ENCODE data around the gene TSPOAP1. TPM values are rescaled to one million over a fixed set of nuclear protein-coding genes. Genes with fewer than 3 reads are reported as not detected.
A peak's percentile ranks its signal among the peaks of the same experiment; 100 is the strongest.

Gene TSPOAP1
- total and polyA plus RNA-seq, 4 donors = 4.3 to 46.7 (median 15.0) TPM

GRCh38 chr17:58279016-58279711, 49.4 kb downstream of the TSPOAP1 start:
- intact Hi-C loops (cut with DNase I) = no loop called here
- 20% methylated on average over 42 to 60 of the region's 60 CpGs for WGBS, 2 donors
- Histone ChIP-seq H3K27me3 (ENCODE audit: control insufficient read depth in 1 of 2, insufficient read depth in 2 of 2, low read length in 1 of 2) (no peaks in the 10 kb centered on the region), H3K36me3 (ENCODE audit: control insufficient read depth in 1 of 2, insufficient read depth in 2 of 2, low read length in 1 of 2) (no peaks in the 10 kb centered on the region), H3K4me1 (ENCODE audit: control insufficient read depth in 1 of 2, insufficient read depth in 2 of 2, low read length in 2 of 2) (no peaks in the 10 kb centered on the region), H3K9me3 (ENCODE audit: control insufficient read depth, low read length) (no peaks in the 10 kb centered on the region), H3K4me3 (ENCODE audit: low read length in 2 of 2) (no peak overlapping the region), H3K27ac (ENCODE audit: low read depth in 1 of 2, low read length in 2 of 2) (no peak overlapping the region)
- ATAC-seq (ENCODE audit: low FRiP score) = peak; percentile 55
- DNase-seq = peak; percentile 67 to 83

GRCh38 chr17:58278661-58279015, 50.0 kb downstream of the TSPOAP1 start:
- peak in 1 of 2 donors; percentile 79 for DNase-seq

GRCh38 chr17:58277802-58278595, 50.6 kb downstream of the TSPOAP1 start:
- WGBS, 2 donors = 93% methylated on average over 33 to 36 of the region's 36 CpGs
- ATAC-seq (ENCODE audit: low FRiP score) = no peak
- Histone ChIP-seq H3K36me3 (ENCODE audit: control insufficient read depth in 1 of 2, insufficient read depth in 2 of 2, low read length in 1 of 2) (no peaks in the 10 kb centered on the region), H3K9me3 (ENCODE audit: control insufficient read depth, low read length) (no peaks in the 10 kb centered on the region), H3K27ac (ENCODE audit: low read depth in 1 of 2, low read length in 2 of 2) (no peak overlapping the region), H3K4me3 (ENCODE audit: low read length in 2 of 2) (no peak overlapping the region), H3K27me3 (ENCODE audit: control insufficient read depth in 1 of 2, insufficient read depth in 2 of 2, low read length in 1 of 2) (no peaks in the 10 kb centered on the region), H3K4me1 (ENCODE audit: control insufficient read depth in 1 of 2, insufficient read depth in 2 of 2, low read length in 2 of 2) (no peaks in the 10 kb centered on the region)
- no peak for DNase-seq
- intact Hi-C loops (cut with DNase I) = no loop called here

More at GRCh38 chr17:58278661-58279015, 50.0 kb downstream of the TSPOAP1 start:
- no peaks in the 10 kb centered on the region for H3K4me1 ChIP-seq (ENCODE audit: control insufficient read depth in 1 of 2, insufficient read depth in 2 of 2, low read length in 2 of 2)
- no peak overlapping the region for H3K27ac ChIP-seq (ENCODE audit: low read depth in 1 of 2, low read length in 2 of 2)
- no peaks in the 10 kb centered on the region for H3K9me3 ChIP-seq (ENCODE audit: control insufficient read depth, low read length)
- WGBS, 2 donors = 3 to 9% methylated on average over 5 of the region's 5 CpGs
- no peaks in the 10 kb centered on the region for H3K27me3 ChIP-seq (ENCODE audit: control insufficient read depth in 1 of 2, insufficient read depth in 2 of 2, low read length in 1 of 2)
- H3K4me3 ChIP-seq (ENCODE audit: low read length in 2 of 2) = no peak overlapping the region
- intact Hi-C loops (cut with DNase I) = no loop called here
- peak; percentile 74 for ATAC-seq (ENCODE audit: low FRiP score)
- no peaks in the 10 kb centered on the region for H3K36me3 ChIP-seq (ENCODE audit: control insufficient read depth in 1 of 2, insufficient read depth in 2 of 2, low read length in 1 of 2)

- ATAC-seq (ENCODE audit: low FRiP score) (no peak), DNase-seq (no peak)
- Histone ChIP-seq H3K27me3 (ENCODE audit: control insufficient read depth in 1 of 2, insufficient read depth in 2 of 2, low read length in 1 of 2) (no peaks in the 10 kb centered on the region), H3K4me3 (ENCODE audit: low read length in 2 of 2) (no peak overlapping the region), H3K36me3 (ENCODE audit: control insufficient read depth in 1 of 2, insufficient read depth in 2 of 2, low read length in 1 of 2) (no peaks in the 10 kb centered on the region), H3K27ac (ENCODE audit: low read depth in 1 of 2, low read length in 2 of 2) (no peak overlapping the region), H3K9me3 (ENCODE audit: control insufficient read depth, low read length) (no peaks in the 10 kb centered on the region), H3K4me1 (ENCODE audit: control insufficient read depth in 1 of 2, insufficient read depth in 2 of 2, low read length in 2 of 2) (no peaks in the 10 kb centered on the region)
- 79 to 84% methylated on average over 5 of the region's 5 CpGs for WGBS, 2 donors
- intact Hi-C loops (cut with DNase I) = no loop called here
Measured at GRCh38 chr17:58277107-58277801, 51.3 kb downstream of the TSPOAP1 start.

- DNase-seq (no peak), ATAC-seq (ENCODE audit: low FRiP score) (no peak)
- WGBS, 2 donors = 57 to 62% methylated on average over 2 of the region's 2 CpGs
- intact Hi-C loops (cut with DNase I) = no loop called here
- H3K36me3 ChIP-seq (ENCODE audit: control insufficient read depth in 1 of 2, insufficient read depth in 2 of 2, low read length in 1 of 2) = no peaks in the 10 kb centered on the region
- H3K27me3 ChIP-seq (ENCODE audit: control insufficient read depth in 1 of 2, insufficient read depth in 2 of 2, low read length in 1 of 2) = no peaks in the 10 kb centered on the region
- H3K4me1 ChIP-seq (ENCODE audit: control insufficient read depth in 1 of 2, insufficient read depth in 2 of 2, low read length in 2 of 2) = no peaks in the 10 kb centered on the region
- H3K9me3 ChIP-seq (ENCODE audit: control insufficient read depth, low read length) = no peaks in the 10 kb centered on the region
- no peak overlapping the region for H3K4me3 ChIP-seq (ENCODE audit: low read length in 2 of 2)
- no peak overlapping the region for H3K27ac ChIP-seq (ENCODE audit: low read depth in 1 of 2, low read length in 2 of 2)
Measured at GRCh38 chr17:58276423-58276822, 52.2 kb downstream of the TSPOAP1 start.

- Histone ChIP-seq H3K27ac (ENCODE audit: low read depth in 1 of 2, low read length in 2 of 2) (no peak overlapping the region), H3K4me1 (ENCODE audit: control insufficient read depth in 1 of 2, insufficient read depth in 2 of 2, low read length in 2 of 2) (no peaks in the 10 kb centered on the region), H3K36me3 (ENCODE audit: control insufficient read depth in 1 of 2, insufficient read depth in 2 of 2, low read length in 1 of 2) (no peaks in the 10 kb centered on the region), H3K27me3 (ENCODE audit: control insufficient read depth in 1 of 2, insufficient read depth in 2 of 2, low read length in 1 of 2) (no peaks in the 10 kb centered on the region), H3K4me3 (ENCODE audit: low read length in 2 of 2) (no peak overlapping the region), H3K9me3 (ENCODE audit: control insufficient read depth, low read length) (no peaks in the 10 kb centered on the region)
- ATAC-seq (ENCODE audit: low FRiP score) (no peak), DNase-seq (no peak)
- WGBS, 2 donors = 90% methylated on average over 10 of the region's 10 CpGs
- intact Hi-C loops (cut with DNase I) = no loop called here
Measured at GRCh38 chr17:58275417-58275816, 53.2 kb downstream of the TSPOAP1 start.

GRCh38 chr17:58273453-58274104, 55.0 kb downstream of the TSPOAP1 start:
- ATAC-seq (ENCODE audit: low FRiP score) (no peak), DNase-seq (no peak)
- intact Hi-C loops (cut with DNase I) = no loop called here
- no peaks in the 10 kb centered on the region for H3K4me1 ChIP-seq (ENCODE audit: control insufficient read depth in 1 of 2, insufficient read depth in 2 of 2, low read length in 2 of 2)
- no peaks in the 10 kb centered on the region for H3K9me3 ChIP-seq (ENCODE audit: control insufficient read depth, low read length)
- H3K36me3 ChIP-seq (ENCODE audit: control insufficient read depth in 1 of 2, insufficient read depth in 2 of 2, low read length in 1 of 2) = no peaks in the 10 kb centered on the region
- H3K27ac ChIP-seq (ENCODE audit: low read depth in 1 of 2, low read length in 2 of 2) = no peak overlapping the region
- no peak overlapping the region for H3K4me3 ChIP-seq (ENCODE audit: low read length in 2 of 2)
- WGBS, 2 donors = 85 to 87% methylated on average over 15 of the region's 15 CpGs
- H3K27me3 ChIP-seq (ENCODE audit: control insufficient read depth in 1 of 2, insufficient read depth in 2 of 2, low read length in 1 of 2) = no peaks in the 10 kb centered on the region

- DNase-seq (no peak), ATAC-seq (ENCODE audit: low FRiP score) (no peak)
- H3K36me3 ChIP-seq (ENCODE audit: control insufficient read depth in 1 of 2, insufficient read depth in 2 of 2, low read length in 1 of 2) = no peaks in the 10 kb centered on the region
- no peaks in the 10 kb centered on the region for H3K27me3 ChIP-seq (ENCODE audit: control insufficient read depth in 1 of 2, insufficient read depth in 2 of 2, low read length in 1 of 2)
- 81% methylated on average over 12 of the region's 12 CpGs for WGBS, 2 donors
- H3K4me3 ChIP-seq (ENCODE audit: low read length in 2 of 2) = no peak overlapping the region
- H3K27ac ChIP-seq (ENCODE audit: low read depth in 1 of 2, low read length in 2 of 2) = no peak overlapping the region
- intact Hi-C loops (cut with DNase I) = no loop called here
- H3K4me1 ChIP-seq (ENCODE audit: control insufficient read depth in 1 of 2, insufficient read depth in 2 of 2, low read length in 2 of 2) = no peaks in the 10 kb centered on the region
- H3K9me3 ChIP-seq (ENCODE audit: control insufficient read depth, low read length) = no peaks in the 10 kb centered on the region
Measured at GRCh38 chr17:58272367-58273280, 56.0 kb downstream of the TSPOAP1 start.
